Aorta (tissue), 5 donors: Measurements from ENCODE around the gene PPM1M. TPM values are rescaled to one million over a fixed set of nuclear protein-coding genes. Genes with fewer than 3 reads are reported as not detected.
A peak's percentile ranks its signal among the peaks of the same experiment; 100 is the strongest.

Experiments
- ATAC-seq: fragments of 200-7000 bp; cut with Tn5 transposase; one replicate; pipeline ENCODE4 v1.9.1; 2022; ENCODE audit warnings: moderate library complexity; ENCODE audit not compliant: low FRiP score
- DNase-seq, 2 donors: peaks; one replicate each; pipeline ENCODE4 v3.0.0-alpha.2; 2020
- H3K27ac ChIP-seq, 2 donors: one replicate each; pipeline ENCODE4 v1.5.1; 2013; ENCODE audit warnings: low read length in 2 of 2, mild to moderate bottlenecking in 2 of 2, moderate library complexity in 2 of 2, control low read depth in 1 of 2, inconsistent platforms in 1 of 2, low read depth in 1 of 2
- H3K27me3 ChIP-seq, 2 donors: one replicate each; pipeline ENCODE4 v1.6.1; 2013; ENCODE audit warnings: control low read depth in 1 of 2, low read length in 1 of 2, mild to moderate bottlenecking in 1 of 2, moderate library complexity in 1 of 2; ENCODE audit not compliant: insufficient read depth in 2 of 2, control insufficient read depth in 1 of 2
- H3K36me3 ChIP-seq, 2 donors: one replicate each; pipeline ENCODE4 v1.6.1; 2013; ENCODE audit warnings: control low read depth in 1 of 2, low read length in 1 of 2, mild to moderate bottlenecking in 1 of 2; ENCODE audit not compliant: insufficient read depth in 2 of 2, control insufficient read depth in 1 of 2
- H3K4me1 ChIP-seq, 2 donors: one replicate each; pipeline ENCODE4 v1.6.1; 2013; ENCODE audit warnings: low read length in 2 of 2, control low read depth in 1 of 2, mild to moderate bottlenecking in 1 of 2, moderate library complexity in 1 of 2; ENCODE audit not compliant: insufficient read depth in 2 of 2, control insufficient read depth in 1 of 2
- H3K4me3 ChIP-seq, 2 donors: one replicate each; pipeline ENCODE4 v1.5.1; 2013; ENCODE audit warnings: low read length in 2 of 2, control low read depth in 1 of 2, mild to moderate bottlenecking in 1 of 2
- H3K9me3 ChIP-seq: one replicate; pipeline ENCODE4 v1.6.1; 2013; ENCODE audit warnings: mild to moderate bottlenecking, low read length; ENCODE audit not compliant: control insufficient read depth
- WGBS, 2 donors: extraction: QIAGEN DNeasy Blood & Tissue Kit; methylation state at CpG; one replicate each; pipeline ENCODE4 v1.1.7; 2013; 5-methylcytosine and 5-hydroxymethylcytosine counted together
- intact Hi-C, 2 donors: fragments of 100-400 bp; cut with DNase I; formaldehyde crosslinking; loops; one replicate each; pipeline versions ENCODE4 v1.14.2 to v1.15.0; 2022
- polyA plus RNA-seq, 2 donors: library from polyadenylated mRNA; stranded (reverse); fragments of 200-250 nt; gene quantifications; one replicate each; pipeline ENCODE4 v1.2.3, GENCODE V29; 2013
- total RNA-seq, 2 donors: library from RNA; stranded (reverse); fragmentation: NEBNext Ultra II Directional; extraction: Animal tissue kit (Norgen Biotek cat#: 25700); gene quantifications; one replicate each; pipeline ENCODE4 v1.2.1, GENCODE V29; 2021
- donor health status: healthy with polysubstance abuse.
- donor health status: Bipolar disorder and iron deficiency.
- donor health status: DM: no; HTN: no; CAD: no.
- donor health status: DM: no; HTN: no; CAD: no.
- donor health status: DM: yes; HTN: yes; CAD: no.

Gene PPM1M
- total and polyA plus RNA-seq, 4 donors = 26.2 to 43.4 (median 30.2) TPM

DNA sequence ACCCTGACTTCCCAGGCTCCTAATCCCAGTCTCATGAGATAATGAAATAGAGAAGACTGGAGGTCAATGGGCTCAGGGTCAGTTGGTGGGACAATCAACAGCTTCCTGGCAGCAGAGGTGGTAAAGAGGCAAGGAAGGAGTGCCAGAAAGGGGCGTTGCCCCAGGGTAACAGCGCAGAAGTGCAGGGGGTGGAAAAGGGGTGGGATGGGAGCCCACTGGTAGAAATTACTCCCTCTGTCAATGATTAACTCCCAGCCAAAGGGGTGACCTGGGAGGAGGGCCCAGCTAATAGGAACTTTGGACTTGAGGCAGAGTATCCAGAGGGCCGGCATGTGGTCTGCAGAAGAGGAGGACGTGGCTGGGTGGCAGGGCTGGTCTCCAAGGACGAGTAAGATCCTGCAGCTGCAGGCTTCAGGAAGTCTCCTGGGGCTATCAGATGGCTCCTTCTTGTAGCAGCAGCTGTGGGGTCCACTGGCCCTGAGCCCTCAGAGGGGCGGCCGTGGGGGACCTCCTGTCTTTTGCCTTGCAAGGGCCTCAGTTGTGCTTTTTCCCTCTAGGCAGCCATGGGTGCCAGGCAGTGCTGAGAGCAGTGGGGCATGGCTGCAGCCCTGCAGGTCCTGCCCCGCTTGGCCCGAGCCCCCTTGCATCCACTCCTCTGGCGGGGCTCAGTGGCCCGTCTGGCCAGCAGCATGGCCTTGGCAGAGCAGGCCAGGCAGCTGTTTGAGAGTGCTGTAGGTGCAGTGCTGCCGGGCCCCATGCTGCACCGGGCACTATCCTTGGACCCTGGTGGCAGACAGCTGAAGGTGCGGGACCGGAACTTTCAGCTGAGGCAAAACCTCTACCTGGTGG is 44.4 kb downstream of the PPM1M start:
- Histone ChIP-seq H3K27ac (no peak overlapping the region), H3K4me3 (no peak overlapping the region), H3K9me3 (no peaks in the 10 kb centered on the region), H3K27me3 (no peaks in the 10 kb centered on the region), H3K4me1 (peaks cover 0 to 2% of the 10 kb centered on the region in 2 donors), H3K36me3 (no peaks in the 10 kb centered on the region)
- WGBS, 2 donors = 79 to 82% methylated on average over 15 of the region's 15 CpGs
- intact Hi-C loops = loop anchor here (5.0 to 10.0 kb wide), 2 partner anchors 53 to 165 kb away; partner anchors contain the start of genes NISCH (in 1 of the 2), TNNC1 (in 1 of the 2) and TWF2 (in 1 of the 2)
- no peak for ATAC-seq
- DNase-seq = peak; percentile 9 to 65

DNA sequence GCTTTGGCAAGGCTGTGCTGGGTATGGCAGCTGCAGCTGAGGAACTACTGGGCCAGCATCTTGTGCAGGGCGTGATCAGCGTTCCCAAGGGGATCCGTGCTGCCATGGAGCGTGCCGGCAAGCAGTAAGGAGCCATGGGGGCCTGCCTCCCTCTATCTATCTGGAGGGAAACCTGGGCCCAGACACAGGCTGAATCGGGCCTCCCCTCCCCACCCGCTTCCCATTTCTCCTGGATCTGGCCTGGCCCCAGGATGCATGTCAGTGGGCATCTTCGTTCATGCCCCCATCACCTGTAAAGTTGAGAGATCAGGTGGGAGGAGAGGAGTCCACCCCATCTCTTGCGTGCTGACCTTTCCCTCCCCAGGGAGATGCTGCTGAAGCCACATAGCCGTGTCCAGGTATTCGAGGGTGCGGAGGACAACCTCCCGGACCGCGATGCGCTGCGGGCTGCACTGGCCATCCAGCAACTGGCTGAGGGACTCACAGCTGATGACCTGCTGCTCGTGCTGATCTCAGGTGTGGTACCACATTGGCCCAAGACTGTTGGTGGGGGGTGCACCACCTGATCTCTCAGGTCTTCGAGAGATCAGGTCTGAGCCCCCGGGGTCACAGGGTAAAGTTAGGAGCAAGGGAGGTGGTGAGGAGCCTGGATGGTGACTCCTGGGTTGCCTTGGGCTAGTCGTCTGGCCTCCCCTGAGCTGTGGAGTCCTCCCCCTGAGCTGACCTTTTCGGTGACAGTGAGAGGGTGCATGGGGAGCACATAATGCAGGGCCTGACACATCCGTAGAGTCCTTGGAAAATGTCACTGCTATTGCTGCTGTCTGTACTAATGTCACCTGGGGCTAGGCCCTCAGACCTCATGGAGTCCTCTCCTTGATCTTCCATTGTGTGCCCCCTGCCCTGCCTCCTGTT is 45.3 kb downstream of the PPM1M start:
- Histone ChIP-seq H3K4me3 (no peak overlapping the region), H3K4me1 (peaks cover 0 to 2% of the 10 kb centered on the region in 2 donors), H3K36me3 (no peaks in the 10 kb centered on the region), H3K9me3 (no peaks in the 10 kb centered on the region), H3K27ac (no peak overlapping the region), H3K27me3 (no peaks in the 10 kb centered on the region)
- WGBS, 2 donors = 89 to 91% methylated on average over 23 of the region's 23 CpGs
- ATAC-seq (no peak), DNase-seq (peak; percentile 44 to 61)
- intact Hi-C loops = no loop called here

DNA sequence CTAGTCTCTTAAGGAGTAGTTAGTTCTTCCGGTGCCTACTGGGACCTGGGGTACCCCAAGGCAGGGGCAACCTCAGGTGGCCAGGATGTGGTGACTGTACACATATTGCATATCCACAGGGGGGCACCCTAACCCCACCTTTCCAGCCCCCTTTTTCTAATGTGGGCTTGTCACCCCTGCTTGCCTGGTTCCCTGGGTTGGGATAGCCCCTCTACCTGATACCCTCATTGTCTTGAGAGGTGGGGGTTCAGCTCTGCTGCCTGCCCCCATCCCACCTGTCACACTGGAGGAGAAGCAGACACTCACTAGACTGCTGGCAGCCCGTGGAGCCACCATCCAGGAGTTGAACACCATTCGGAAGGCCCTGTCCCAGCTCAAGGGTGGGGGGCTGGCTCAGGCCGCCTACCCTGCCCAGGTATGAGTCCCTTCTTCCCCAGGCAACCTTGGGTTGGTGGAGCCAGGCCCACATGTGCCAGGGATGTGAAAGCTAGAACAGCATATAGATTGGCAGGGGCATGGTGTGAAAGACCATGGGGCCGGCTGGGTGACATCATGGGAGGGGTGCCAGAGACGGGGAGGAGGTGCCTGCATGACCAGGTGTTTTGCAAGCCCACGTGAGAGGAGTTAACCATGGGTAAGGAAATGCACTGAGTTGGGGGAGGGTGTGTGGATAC is 46.1 kb downstream of the PPM1M start:
- no peak for ATAC-seq
- peak; percentile 40 to 61 for DNase-seq
- Histone ChIP-seq H3K4me3 (no peak overlapping the region), H3K27ac (no peak overlapping the region), H3K9me3 (no peaks in the 10 kb centered on the region), H3K36me3 (no peaks in the 10 kb centered on the region), H3K4me1 (peaks cover 0 to 2% of the 10 kb centered on the region in 2 donors), H3K27me3 (no peaks in the 10 kb centered on the region)
- intact Hi-C loops = no loop called here
- whole genome bisulfite sequencing, 2 donors = 78 to 80% methylated on average over 7 of the region's 7 CpGs

DNA sequence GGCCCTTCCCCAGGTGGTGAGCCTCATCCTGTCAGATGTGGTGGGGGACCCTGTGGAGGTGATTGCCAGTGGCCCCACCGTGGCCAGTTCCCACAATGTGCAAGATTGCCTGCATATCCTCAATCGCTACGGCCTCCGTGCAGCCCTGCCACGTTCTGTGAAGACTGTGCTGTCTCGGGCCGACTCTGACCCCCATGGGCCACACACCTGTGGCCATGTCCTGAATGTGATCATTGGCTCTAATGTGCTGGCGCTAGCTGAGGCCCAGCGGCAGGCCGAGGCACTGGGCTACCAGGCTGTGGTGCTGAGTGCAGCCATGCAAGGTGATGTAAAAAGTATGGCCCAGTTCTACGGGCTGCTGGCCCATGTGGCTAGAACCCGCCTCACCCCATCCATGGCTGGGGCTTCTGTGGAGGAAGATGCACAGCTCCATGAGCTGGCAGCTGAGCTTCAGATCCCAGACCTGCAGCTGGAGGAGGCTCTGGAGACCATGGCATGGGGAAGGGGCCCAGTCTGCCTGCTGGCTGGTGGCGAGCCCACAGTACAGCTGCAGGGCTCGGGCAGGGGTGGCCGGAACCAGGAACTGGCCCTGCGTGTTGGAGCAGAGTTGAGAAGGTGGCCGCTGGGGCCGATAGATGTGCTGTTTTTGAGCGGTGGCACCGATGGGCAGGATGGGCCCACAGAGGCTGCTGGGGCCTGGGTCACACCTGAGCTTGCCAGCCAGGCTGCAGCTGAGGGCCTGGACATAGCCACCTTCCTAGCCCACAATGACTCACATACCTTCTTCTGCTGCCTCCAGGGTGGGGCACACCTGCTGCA is 46.9 kb downstream of the PPM1M start:
- Histone ChIP-seq H3K36me3 (no peaks in the 10 kb centered on the region), H3K4me1 (no peaks in the 10 kb centered on the region), H3K9me3 (no peaks in the 10 kb centered on the region), H3K27me3 (no peaks in the 10 kb centered on the region), H3K27ac (no peak overlapping the region), H3K4me3 (no peak overlapping the region)
- 94 to 95% methylated on average over 20 of the region's 20 CpGs for WGBS, 2 donors
- ATAC-seq (no peak), DNase-seq (peak; percentile 42 to 69)
- intact Hi-C loops = no loop called here

DNA sequence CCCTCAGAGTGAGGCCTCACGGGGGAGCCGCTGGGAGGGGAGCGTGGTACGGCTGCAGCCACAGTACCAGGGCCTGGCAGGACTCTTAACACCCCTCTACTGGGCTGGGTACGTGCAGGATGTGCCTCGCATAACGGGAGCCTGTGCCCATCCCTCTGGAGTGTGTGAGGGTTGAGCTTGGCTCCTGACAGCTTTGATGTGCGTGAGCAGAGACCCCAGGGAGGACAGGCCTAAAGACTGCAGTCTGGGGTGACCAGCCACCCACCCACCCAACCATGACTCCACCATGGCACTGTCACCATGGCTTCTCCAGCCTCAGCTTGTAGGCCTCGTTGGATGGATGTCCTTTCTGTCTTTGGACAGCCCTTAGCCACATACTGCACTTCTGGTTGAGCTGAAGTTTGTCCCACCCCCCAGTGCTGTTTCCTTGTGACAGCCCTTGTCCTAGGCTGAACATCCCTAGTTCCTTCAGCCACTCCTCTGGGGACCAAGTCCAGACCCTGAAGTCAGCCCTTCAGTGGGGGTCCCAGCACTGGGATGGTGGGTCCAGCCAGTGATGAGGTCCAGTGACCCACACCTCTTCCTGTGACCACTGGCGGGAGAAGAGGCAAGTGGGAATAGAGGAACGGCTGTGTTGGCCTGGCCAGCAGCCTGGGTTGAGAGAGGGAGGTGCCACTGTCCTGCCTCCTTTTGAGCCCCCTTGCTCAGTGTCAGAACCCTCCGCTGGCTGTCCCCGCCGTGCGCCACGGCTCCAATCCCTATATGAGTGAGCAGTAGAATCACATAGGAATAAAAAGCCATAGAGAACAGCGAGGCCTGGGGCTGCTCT is 48.1 kb downstream of the PPM1M start:
- intact Hi-C loops = no loop called here
- WGBS, 2 donors = 82 to 86% methylated on average over 17 of the region's 17 CpGs
- ATAC-seq = no peak
- Histone ChIP-seq H3K4me3 (no peak overlapping the region), H3K36me3 (no peaks in the 10 kb centered on the region), H3K9me3 (no peaks in the 10 kb centered on the region), H3K27me3 (no peaks in the 10 kb centered on the region), H3K27ac (no peak overlapping the region), H3K4me1 (no peaks in the 10 kb centered on the region)
- peak; percentile 32 to 38 for DNase-seq

DNA sequence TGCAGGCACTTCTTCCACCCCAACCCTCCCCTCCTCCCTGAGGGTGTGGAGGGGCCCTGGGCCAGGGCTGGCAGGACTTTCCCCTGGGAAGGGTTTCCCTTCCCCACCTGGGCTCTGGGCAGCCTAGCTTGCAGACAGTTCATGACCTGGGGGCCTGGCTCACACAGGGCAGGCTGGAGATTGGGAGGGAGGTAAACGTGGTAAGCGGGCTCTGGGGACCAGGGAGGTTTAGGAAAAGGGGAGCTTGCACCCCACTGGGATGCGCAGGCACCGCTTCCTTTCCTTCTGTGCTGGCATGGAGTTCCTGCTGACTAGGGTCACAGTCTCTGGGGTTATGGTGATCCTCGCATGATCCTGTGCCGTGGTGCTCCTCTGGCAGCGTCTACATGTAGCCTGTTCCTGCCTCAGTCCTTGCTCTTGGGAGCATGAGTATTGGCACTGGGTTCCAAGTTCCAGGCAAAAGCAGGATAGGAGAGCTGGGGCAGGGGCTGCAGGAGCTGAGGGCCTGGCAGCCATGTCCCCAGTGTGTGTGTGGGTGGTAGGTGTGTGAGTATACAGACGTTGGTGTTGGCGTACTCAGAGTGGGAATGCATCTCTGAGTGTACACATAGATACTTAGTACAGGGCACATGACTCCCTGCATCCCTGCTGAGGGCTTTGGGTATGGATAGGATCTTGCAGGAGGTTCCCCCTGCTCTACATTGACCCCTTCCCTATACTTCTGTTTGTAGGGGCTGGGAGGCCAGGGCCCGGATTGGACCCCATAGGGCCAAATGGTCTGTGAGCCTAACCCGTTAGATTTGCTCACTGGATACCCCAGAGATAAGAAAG is 49.0 kb downstream of the PPM1M start:
- 79 to 84% methylated on average over 11 of the region's 11 CpGs for WGBS, 2 donors
- Histone ChIP-seq H3K27me3 (no peaks in the 10 kb centered on the region), H3K9me3 (no peaks in the 10 kb centered on the region), H3K27ac (no peak overlapping the region), H3K4me3 (no peak overlapping the region), H3K36me3 (no peaks in the 10 kb centered on the region), H3K4me1 (no peaks in the 10 kb centered on the region)
- DNase-seq (peak in 1 of 2 donors; percentile 25), ATAC-seq (no peak)
- intact Hi-C loops = loop anchor here in 1 of 2 donors (5.0 kb wide), 1 partner anchor 53 kb away; no protein-coding TSS in a partner anchor

DNA sequence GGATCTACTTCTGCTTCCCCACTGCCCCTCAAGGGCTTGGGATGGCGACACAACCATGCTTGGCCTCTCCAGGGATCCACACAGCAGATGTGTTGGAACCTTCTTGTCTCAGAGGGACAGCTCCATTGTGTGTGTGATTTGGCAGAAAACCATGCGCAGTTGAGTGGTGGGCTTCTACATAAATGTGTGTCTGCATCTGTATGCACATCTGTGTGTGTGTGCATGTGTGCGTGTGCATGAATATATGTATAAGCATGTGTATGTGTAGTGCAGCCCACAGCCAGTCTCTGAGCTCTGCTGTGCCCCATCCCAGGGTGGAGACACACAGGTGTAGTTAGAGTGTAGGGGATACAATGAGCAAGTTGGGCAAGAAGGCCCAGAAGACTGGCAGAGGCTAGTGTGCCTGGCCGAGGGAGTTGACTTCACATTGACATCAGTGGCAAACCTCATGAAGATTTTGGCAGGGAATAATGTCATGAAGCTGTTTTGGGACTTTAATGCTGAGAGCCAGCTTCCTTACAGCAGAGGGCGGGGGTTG is 50.2 kb downstream of the PPM1M start:
- H3K4me1 ChIP-seq = no peaks in the 10 kb centered on the region
- peak in 1 of 2 donors; percentile 14 for DNase-seq
- WGBS, 2 donors = 85 to 88% methylated on average over 5 of the region's 5 CpGs
- H3K36me3 ChIP-seq = no peaks in the 10 kb centered on the region
- H3K4me3 ChIP-seq = no peak overlapping the region
- H3K9me3 ChIP-seq = no peaks in the 10 kb centered on the region
- H3K27me3 ChIP-seq = no peaks in the 10 kb centered on the region
- intact Hi-C loops = loop anchor here in 1 of 2 donors (5.0 kb wide), 1 partner anchor 52 kb away; no protein-coding TSS in a partner anchor
- no peak for ATAC-seq
- H3K27ac ChIP-seq = no peak overlapping the region
